ENCODE data around the gene SKIC2.

GRCh38 chr6:31933537-31933936 lies 25.4 kb upstream of the SKIC2 start:
- TF ChIP-seq POLR2AphosphoS5 (IDR thresholded peaks at IDR 0.05) (no peak), CTCF (IDR thresholded peaks at IDR 0.05) (no peak), POLR2A (IDR thresholded peaks at IDR 0.05) (no peak)

Measured in transverse colon (tissue), 4 donors.